Measurements from ENCODE around the gene KIAA1328. TPM values are rescaled to one million over a fixed set of nuclear protein-coding genes. Genes with fewer than 3 reads are reported as not detected.

Gene KIAA1328
- polyA plus RNA-seq, 1 donor (not counting 4 experiments of a cell fraction or from before 2014, with no cell fraction given) = 5.5 TPM

GRCh38 chr18:37085362-37085761 is 256.4 kb downstream of the KIAA1328 start:
- no peak overlapping the region for H3K27ac ChIP-seq (ENCODE audit: control insufficient read depth, insufficient read depth, low read length)
- no peak for DNase-seq (ENCODE audit: low read depth, low spot score)
- no peaks in the 10 kb centered on the region for H3K36me3 ChIP-seq (ENCODE audit: control insufficient read depth in 2 of 2, extremely low read depth in 1 of 2, insufficient read depth in 2 of 2, low read length in 2 of 2)
- H3K27me3 ChIP-seq (ENCODE audit: control insufficient read depth, extremely low read depth, insufficient read depth, low read length) = no peaks in the 10 kb centered on the region
- no peak for FAIRE-seq
- no peaks in the 10 kb centered on the region for H3K9me1 ChIP-seq (ENCODE audit: control insufficient read depth, extremely low read depth, insufficient read depth, low read length)
- no peak overlapping the region for H3K9ac ChIP-seq (ENCODE audit: control insufficient read depth, extremely low read depth, insufficient read depth, low read length)
- TF ChIP-seq EZH2 (IDR thresholded peaks at IDR 0.05; ENCODE audit: low read length) = no peak
- TF ChIP-seq CTCF (optimal IDR thresholded peaks at IDR 0.05 in 1 of 3, IDR thresholded peaks at IDR 0.05 in 1 of 3, conservative IDR thresholded peaks at IDR 0.05 in 1 of 3; ENCODE audit: extremely low read depth in 1 of 3, insufficient read depth in 2 of 3, low read length in 3 of 3) = no peak
- no peaks in the 10 kb centered on the region for H3K9me3 ChIP-seq (ENCODE audit: control insufficient read depth, low read depth, low read length)
- no peak overlapping the region for H3K4me3 ChIP-seq (ENCODE audit: control insufficient read depth in 2 of 3, extremely low read depth in 1 of 3, insufficient read depth in 2 of 3, low read depth in 1 of 3, low read length in 3 of 3)
- no peaks in the 10 kb centered on the region for H3K79me2 ChIP-seq (ENCODE audit: control insufficient read depth, insufficient read depth, low read length)
- no peak overlapping the region for H3K4me2 ChIP-seq (ENCODE audit: control insufficient read depth, extremely low read depth, insufficient read depth, low read depth, low read length)
- no peaks in the 10 kb centered on the region for H3K4me1 ChIP-seq (ENCODE audit: control insufficient read depth, extremely low read depth, insufficient read depth, low read length)
- no peak overlapping the region for H2AFZ ChIP-seq (ENCODE audit: control insufficient read depth, low read length)
- dilution Hi-C loops (cut with MboI; ENCODE audit: extremely low pct_ligation_motif_present, low sequenced_read_pairs) = no loop called here
- H4K20me1 ChIP-seq (ENCODE audit: control insufficient read depth, extremely low read depth, insufficient read depth, low read length) = no peaks in the 10 kb centered on the region

- H3K9me3 ChIP-seq (ENCODE audit: control insufficient read depth, low read depth, low read length) = no peaks in the 10 kb centered on the region
- H3K4me3 ChIP-seq (ENCODE audit: control insufficient read depth in 2 of 3, extremely low read depth in 1 of 3, insufficient read depth in 2 of 3, low read depth in 1 of 3, low read length in 3 of 3) = no peak overlapping the region
- H3K9ac ChIP-seq (ENCODE audit: control insufficient read depth, extremely low read depth, insufficient read depth, low read length) = no peak overlapping the region
- no peak for DNase-seq (ENCODE audit: low read depth, low spot score)
- H3K79me2 ChIP-seq (ENCODE audit: control insufficient read depth, insufficient read depth, low read length) = no peaks in the 10 kb centered on the region
- H3K9me1 ChIP-seq (ENCODE audit: control insufficient read depth, extremely low read depth, insufficient read depth, low read length) = no peaks in the 10 kb centered on the region
- no peaks in the 10 kb centered on the region for H3K36me3 ChIP-seq (ENCODE audit: control insufficient read depth in 2 of 2, extremely low read depth in 1 of 2, insufficient read depth in 2 of 2, low read length in 2 of 2)
- no peak overlapping the region for H3K4me2 ChIP-seq (ENCODE audit: control insufficient read depth, extremely low read depth, insufficient read depth, low read depth, low read length)
- dilution Hi-C loops (cut with MboI; ENCODE audit: extremely low pct_ligation_motif_present, low sequenced_read_pairs) = no loop called here
- no peak for FAIRE-seq
- no peak for TF ChIP-seq CTCF (optimal IDR thresholded peaks at IDR 0.05 in 1 of 3, IDR thresholded peaks at IDR 0.05 in 1 of 3, conservative IDR thresholded peaks at IDR 0.05 in 1 of 3; ENCODE audit: extremely low read depth in 1 of 3, insufficient read depth in 2 of 3, low read length in 3 of 3)
- TF ChIP-seq EZH2 (IDR thresholded peaks at IDR 0.05; ENCODE audit: low read length) = no peak
- H3K27me3 ChIP-seq (ENCODE audit: control insufficient read depth, extremely low read depth, insufficient read depth, low read length) = no peaks in the 10 kb centered on the region
- no peaks in the 10 kb centered on the region for H3K4me1 ChIP-seq (ENCODE audit: control insufficient read depth, extremely low read depth, insufficient read depth, low read length)
- no peak overlapping the region for H2AFZ ChIP-seq (ENCODE audit: control insufficient read depth, low read length)
- H4K20me1 ChIP-seq (ENCODE audit: control insufficient read depth, extremely low read depth, insufficient read depth, low read length) = no peaks in the 10 kb centered on the region
- H3K27ac ChIP-seq (ENCODE audit: control insufficient read depth, insufficient read depth, low read length) = no peak overlapping the region
Observed at GRCh38 chr18:37107748-37108522, 279.0 kb downstream of the KIAA1328 start.
